GM21390 (cell line): ENCODE results near the gene MED27.

Experiments
- ATAC-seq: cut with Tn5 transposase; IDR thresholded peaks from one replicate; pipeline ENCODE4 v1.9.1; 2021; ENCODE audit not compliant: unreplicated experiment

Gene MED27

DNA sequence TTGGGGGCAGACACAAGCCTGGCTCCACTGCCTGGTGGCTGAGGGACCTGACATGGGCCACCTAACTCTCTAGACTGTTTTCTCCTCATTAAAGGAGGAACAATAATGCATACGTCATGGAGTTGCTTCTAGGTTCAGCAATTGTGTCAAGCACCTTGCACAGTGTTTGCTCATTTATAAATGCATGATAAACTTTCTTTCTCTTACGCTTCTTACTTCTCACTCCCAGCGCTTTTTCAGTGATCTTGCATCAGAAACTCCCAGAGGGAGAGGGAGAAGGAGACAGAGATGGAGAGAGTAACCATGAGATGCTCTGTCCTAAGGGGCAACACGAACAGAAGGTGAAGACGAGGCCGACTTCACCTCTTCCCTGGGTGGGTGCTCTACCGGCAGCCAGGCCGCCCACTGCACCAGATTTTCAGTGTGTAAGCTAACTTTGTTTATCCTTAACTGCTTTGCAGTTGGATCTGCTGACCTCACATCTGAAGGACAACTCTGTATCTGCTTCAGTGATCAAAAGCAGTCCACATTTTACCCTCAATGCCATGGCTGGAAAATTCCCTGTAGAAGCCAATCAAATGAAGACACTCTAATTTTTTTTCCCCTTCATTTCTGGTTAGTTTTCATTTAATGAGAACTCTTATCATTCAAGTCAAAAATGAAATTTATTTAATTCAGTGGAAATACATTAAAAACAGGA lies 35.3 kb downstream of the MED27 start:
- ATAC-seq: no peak

DNA sequence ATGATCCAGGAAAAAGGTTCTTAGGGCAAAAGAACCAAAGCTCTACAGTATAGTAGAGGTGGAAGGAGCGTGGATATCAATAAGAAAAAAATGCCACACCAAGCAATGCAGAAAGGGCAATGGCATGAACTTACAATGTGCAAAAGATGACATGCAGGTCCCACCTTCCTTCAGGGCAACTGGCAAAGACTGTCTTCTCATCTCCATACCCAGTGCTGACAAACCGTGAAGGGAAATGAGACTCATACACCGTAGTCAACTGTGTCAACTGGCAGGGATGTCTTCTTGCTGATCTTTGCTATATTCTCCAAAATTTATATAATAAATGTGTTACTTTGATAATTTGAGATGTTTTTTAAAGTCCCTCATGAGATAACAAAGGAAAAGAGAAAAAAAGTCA lies 36.0 kb downstream of the MED27 start:
- ATAC-seq: no peak

DNA sequence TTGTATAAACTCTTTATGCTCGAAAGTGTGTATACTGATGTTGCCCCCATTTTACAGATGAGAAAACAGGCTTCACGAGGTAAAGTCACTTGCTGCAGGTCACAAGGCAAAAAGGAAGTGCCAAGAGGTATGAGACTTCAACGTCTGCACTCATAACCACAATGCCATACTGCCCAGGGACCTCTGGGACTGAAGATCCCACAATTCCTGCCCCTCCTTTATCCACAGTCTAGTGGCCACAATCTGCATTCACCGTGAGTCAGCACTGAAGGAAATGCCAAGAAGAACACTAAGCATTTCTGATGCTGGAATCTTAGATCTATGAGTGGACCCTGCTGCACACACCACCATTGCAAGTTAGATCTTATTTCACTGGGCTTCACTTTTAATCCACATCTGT lies 37.3 kb downstream of the MED27 start:
- ATAC-seq: no peak

- ATAC-seq: no peak
Measured at GRCh38 chr9:132041798-132042197, 37.9 kb downstream of the MED27 start.

DNA sequence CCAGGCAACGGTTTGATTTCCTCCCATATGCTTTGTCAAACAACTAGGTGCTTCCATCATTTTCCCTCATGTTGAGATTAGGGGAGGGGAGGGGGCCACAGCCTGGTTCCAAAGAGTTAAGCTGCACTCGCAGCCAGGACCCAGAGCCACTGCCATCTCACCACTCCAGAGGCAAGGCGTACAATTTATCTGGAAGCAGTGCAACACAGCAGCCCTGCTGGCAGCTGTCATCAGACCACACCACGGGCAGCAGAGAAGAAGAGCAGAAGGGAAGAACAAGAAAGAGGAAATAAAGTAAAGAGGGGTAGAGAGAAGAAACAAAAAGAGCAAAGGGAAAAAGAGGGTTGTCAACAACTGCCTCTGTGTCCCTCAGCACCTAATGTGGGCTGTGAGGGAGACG lies 38.9 kb downstream of the MED27 start:
- ATAC-seq: no peak

- ATAC-seq: no peak
Measured at GRCh38 chr9:132040246-132040645, 39.4 kb downstream of the MED27 start.

- no peak for ATAC-seq
Measured at GRCh38 chr9:132039284-132039683, 40.4 kb downstream of the MED27 start.

- ATAC-seq: no peak
Measured at GRCh38 chr9:132037458-132037857, 42.2 kb downstream of the MED27 start.

DNA sequence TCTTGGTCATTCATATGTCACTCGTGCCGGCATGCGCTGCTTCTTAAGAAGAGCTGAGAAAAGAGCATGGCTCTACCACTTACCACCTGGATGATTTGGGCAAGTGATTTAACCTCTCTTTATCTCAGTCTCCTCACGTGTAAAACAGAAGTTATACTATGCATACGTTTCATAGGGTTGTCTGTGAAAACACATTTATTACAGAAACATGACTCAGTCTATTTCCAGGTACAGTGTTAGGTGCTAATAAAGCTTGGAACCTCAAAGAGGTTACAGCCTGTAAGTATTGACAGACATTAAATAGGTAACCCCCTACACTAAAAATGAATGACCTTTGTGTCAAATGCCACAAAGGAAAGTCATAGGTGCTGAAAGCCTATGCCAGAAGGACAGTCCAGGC lies 43.1 kb downstream of the MED27 start:
- ATAC-seq: no peak

DNA sequence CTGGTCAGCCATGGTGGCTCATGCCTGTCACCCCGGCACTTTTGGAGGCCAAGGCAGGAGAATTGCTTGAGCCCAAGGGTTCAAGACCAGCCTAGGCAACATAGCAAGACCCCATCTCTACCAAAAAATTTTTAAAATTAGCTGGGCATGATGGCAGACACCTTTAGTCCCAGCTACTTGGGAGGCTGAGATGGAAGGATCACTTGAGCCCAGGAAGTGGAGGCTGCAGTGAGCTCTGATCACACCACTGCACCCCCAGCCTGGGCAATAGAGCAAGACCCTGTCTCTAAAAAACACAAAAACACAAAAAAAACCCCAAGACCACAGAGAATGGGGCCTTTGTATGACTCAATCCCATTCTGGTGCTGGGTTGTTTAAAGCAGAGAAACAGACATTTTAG lies 44.0 kb downstream of the MED27 start:
- no peak for ATAC-seq

GRCh38 chr9:132032238-132032950 lies 47.3 kb downstream of the MED27 start:
- no peak for ATAC-seq

- ATAC-seq: no peak
Measured at GRCh38 chr9:132031467-132032237, 48.0 kb downstream of the MED27 start.

DNA sequence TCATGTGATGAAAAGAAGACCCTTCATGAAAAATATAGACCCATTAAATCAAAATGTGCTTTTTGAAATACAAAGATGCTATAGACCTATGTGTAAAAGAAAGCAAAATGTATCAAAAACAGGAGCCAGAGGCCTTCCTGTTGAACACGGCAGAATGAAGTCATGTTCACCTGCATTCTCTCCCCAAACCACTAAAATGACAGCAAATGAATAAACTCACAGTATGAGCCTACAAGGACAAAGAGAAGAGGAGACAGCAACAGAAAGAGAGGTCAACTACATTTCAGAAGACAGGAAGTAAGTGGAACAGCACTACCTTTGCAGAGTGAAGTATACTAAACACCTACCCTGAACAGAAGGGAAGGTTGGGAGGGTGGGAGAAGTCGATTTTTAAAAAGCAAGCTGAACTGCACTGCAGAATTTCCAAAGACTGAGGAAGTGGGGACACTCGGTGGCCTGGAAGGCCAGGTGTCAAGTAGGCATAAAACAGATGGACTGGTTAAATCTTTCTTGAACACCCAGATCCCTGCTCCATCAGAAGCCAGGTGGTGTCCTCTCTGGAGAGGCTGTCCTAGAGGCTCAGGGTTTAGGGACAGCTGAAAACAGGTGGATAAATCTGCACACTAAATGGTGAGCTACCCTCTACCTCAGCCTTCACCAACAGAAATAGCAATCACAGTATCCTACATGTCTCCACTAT lies 48.9 kb downstream of the MED27 start:
- no peak for ATAC-seq

DNA sequence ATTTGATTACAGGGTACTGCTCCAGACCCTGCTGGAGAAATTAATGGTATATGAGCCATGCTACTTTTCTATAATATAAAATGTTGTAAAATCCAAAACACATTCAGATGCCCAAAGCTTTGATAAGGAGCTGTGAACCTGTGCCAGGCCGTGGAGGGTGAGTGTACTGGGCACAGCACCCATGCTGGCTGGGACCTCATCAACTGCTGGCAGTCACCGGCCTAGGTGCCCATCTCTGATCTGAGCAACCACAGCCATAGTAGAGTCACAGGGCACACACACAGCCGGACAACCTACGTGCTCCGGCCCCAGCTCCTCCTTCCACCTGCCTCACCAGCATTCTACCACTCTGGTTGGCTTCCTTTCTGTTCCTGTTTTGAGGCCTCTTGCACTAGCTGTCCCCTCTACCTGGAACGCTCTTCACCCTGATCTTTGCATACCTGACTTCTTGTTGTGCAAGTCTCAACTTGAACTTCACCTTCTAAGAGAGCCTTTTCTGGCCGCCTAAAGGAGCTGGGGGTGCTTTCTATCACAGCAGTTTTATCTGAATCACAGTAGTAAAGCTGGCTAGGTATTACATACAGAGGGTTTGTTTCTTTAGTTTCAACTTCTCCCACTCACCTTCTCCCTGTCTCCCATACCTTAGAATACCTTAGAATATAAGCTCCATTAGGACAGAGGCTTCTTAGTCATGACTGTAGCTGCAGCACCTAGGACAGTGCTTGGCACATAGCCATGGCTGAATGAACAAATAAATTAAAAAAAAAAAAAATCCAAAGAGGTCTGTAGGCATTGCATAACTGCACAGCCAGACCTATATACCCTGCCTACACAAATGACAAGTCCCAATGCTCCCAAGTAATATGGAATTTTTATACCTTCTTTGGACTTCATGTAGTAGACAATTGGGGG lies 51.7 kb downstream of the MED27 start:
- no peak for ATAC-seq

DNA sequence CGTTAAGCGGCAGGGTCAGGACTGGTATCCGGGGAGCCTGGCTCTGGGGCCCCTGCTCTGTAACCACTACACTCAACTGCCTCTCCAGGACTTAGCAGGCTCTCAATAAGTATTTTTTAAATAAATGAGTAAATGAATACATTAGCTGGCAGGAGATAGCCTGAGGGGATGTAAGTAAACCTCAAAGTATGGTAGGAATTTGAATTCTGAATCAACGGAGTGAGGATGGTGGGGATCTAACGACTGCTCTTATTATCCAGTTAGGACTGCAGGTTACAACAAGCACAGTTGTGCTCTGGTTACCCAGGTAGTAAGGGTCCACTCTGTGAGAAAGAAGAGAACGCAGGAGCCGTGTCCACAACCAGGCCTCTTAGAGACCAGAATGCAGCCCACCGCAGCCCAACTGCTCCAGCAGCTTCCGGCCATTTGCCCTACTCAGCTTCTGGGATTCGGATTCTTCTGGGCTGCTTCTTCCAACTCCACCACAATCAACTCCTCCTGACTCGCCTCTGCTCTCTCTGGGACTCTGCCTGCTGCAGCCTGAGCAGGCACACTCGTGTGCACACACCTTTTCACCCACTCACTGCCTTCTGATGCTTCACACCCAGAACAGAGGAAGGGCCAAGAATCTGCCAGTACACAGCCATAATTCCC lies 52.6 kb downstream of the MED27 start:
- ATAC-seq: no peak

DNA sequence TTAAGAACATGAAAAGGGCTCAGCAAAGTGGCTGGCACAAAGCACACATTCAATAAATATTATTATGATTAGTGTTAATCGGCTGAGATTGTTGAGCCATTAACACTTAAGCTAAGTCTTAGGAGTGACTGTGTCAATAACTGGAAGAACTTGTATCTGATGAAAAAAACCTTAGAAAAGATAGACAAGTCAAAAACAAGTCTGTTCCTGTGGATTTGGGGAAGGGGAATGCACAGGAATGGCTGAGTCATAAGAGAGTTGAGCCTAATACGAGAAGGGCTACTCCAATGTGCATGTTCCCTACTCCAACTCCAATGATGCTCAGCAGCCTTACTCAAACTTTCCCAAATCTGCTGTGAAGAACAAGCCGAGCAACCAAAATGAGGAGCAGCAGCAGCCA lies 53.9 kb downstream of the MED27 start:
- no peak for ATAC-seq

- no peak for ATAC-seq
Measured at GRCh38 chr9:132024589-132024988, 55.1 kb downstream of the MED27 start.

DNA sequence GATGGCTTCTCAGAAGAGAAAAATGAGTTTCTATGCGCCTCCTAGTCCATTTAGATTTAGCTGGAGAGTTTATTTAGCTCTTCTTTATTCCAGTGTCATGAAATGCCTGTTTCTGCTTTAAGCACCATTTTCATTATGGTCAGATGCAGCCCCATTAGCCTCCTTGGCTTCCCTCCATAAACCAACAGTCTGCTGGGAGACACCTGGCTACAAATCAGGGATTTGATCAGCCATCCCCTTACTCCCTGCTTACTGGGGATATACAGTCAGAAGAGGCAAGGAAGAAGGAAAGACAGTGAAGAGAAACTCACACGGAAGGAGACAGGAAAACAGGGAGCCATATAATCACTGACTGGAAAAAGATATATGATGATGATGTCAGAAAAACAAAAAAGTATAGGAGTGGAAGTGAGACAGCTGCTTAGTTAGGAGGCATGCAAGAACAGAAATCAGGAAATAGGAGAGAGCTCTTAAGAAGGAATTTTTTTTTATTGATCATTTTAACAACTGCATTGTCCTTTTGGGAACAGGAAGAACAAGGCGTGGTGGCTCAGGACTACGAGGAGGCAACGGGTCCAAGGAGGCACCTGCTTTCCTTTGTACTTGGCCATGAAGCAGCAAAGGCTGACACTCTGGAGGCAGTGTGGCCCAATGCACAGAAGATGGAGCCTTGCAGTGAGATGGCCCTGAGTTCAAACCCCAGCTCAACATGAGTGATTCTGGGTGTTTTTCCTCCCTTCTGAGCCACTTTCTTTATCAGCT lies 56.1 kb downstream of the MED27 start:
- ATAC-seq: no peak

DNA sequence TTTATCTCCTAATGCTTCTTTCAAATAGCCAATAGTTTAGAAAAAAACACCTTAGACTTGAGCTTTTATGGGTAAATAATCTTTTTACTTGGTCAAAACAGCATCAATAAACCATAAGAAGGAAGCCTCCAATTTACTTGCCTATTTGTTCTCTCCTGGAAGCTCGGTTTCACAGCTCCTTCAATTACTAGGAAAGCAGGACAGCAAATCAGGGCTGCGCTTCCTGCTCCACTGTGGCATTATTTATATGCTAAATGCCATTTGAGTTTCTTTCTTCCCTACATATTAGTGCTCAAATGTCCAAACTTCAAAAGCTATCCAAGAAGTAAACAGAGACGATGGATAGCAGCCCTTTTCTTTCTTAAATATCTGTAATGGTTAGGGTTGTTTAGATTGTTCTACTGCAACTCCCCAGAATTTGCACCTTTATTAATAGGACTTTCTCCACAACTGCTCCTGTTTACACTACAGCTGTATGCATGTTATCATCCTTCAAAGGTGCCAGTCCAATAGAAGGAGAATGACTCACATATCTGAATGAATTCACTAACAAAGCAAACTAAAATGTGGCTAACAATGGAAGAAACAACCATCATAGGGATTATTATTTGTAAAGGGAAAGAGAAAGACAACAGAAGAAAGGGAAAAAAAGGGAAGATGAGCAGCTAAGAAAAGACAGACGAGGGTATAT lies 58.7 kb downstream of the MED27 start:
- no peak for ATAC-seq
